Measurements from ENCODE around the gene SERPINI1.

GRCh38 chr3:167743799-167744198, 8.3 kb downstream of the SERPINI1 start:
- TF ChIP-seq POLR2A (IDR thresholded peaks at IDR 0.05) (no peak), CTCF (IDR thresholded peaks at IDR 0.05) (no peak)
